Activated naive CD8-positive, alpha-beta T cell treated with anti-CD3 and anti-CD28 coated beads, Interleukin-2, amount 50 U/mL, for 24 hours (primary cell): ENCODE results near the gene TMEM11.

ENCODE experiments used
- ATAC-seq: fragments of 150-1000 bp; cut with Tn5 transposase; one replicate; pipeline ENCODE4 v1.10.0; 2021
- DNase-seq: peaks from one replicate; pipeline ENCODE4 v3.0.0; 2021
- H3K27ac Mint-ChIP-seq: one replicate; pipeline ENCODE4 v1.8.0; 2021; ENCODE audit warnings: mild to moderate bottlenecking, mixed read lengths
- H3K27me3 Mint-ChIP-seq: one replicate; pipeline ENCODE4 v1.8.0; 2021; ENCODE audit warnings: mixed read lengths
- H3K36me3 Mint-ChIP-seq: one replicate; pipeline ENCODE4 v1.8.0; 2021; ENCODE audit warnings: low read depth, mixed read lengths
- H3K4me1 Mint-ChIP-seq: one replicate; pipeline ENCODE4 v1.8.0; 2021; ENCODE audit warnings: mixed read lengths
- H3K4me3 Mint-ChIP-seq: one replicate; pipeline ENCODE4 v1.8.0; 2021; ENCODE audit warnings: mild to moderate bottlenecking, moderate library complexity, mixed read lengths
- H3K9me3 Mint-ChIP-seq: one replicate; pipeline ENCODE4 v1.8.0; 2021; ENCODE audit warnings: mixed read lengths

The TMEM11 gene

DNA sequence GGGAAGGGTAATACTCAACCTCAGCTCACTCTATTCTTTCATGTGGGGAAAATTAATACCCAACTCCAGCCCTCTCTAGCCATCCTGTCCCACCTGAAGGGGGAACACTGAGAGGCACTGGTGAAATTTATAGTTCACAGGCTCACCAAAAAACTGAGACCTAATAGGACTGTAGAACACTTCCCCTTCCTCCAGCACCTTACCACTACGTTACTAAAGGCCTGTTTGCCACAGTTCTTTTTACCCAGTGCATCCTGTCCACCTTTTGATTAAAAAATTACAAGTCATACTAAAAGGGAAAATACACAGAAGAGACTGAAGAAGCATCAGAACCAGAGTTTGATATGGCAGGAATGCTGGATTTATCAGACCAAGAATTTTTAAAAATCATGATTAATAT, 61.2 kb downstream of the TMEM11 start:
- DNase-seq: no peak
- Mint-ChIP-seq H3K36me3 (peaks cover 25% of the 10 kb centered on the region), H3K27me3 (no peaks in the 10 kb centered on the region), H3K9me3 (peaks cover 31% of the 10 kb centered on the region), H3K27ac (no peak overlapping the region), H3K4me1 (peaks cover 12% of the 10 kb centered on the region), H3K4me3 (no peak overlapping the region)
- ATAC-seq: no peak

DNA sequence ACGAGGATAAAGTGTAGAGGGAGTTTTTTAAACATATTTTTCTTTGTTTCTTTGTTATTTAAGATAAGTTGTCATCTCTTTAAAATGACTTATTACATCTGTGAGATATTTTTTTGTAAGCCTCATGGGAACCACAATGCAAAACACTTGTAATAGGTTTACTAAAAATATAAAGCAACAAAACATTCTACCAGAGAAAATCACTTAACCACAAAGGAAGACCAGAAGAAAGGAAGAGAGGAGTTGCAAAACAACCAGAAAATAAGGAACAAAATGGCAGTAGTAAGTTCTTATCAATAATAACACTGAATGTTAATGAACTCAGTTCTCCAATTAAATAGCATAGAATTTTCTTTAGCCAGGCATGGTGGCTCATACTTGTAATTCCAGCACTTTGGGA, 64.3 kb downstream of the TMEM11 start:
- DNase-seq (no peak), ATAC-seq (no peak)
- Mint-ChIP-seq H3K36me3 (peaks cover 39% of the 10 kb centered on the region), H3K27me3 (no peaks in the 10 kb centered on the region), H3K4me1 (peaks cover 2% of the 10 kb centered on the region), H3K4me3 (no peak overlapping the region), H3K9me3 (peaks cover 39% of the 10 kb centered on the region), H3K27ac (no peak overlapping the region)
